SU-DHL-6 (cell line): ENCODE data around the gene CERKL.

Experiments used
- H2AFZ ChIP-seq: fragments of 200-600 bp; sonication (generic); 2 replicates; pipeline ENCODE4 v1.6.1; 2014; ENCODE audit warnings: low read depth, mild to moderate bottlenecking, moderate library complexity, mixed read lengths, antibody characterized with exemption, low read length; ENCODE audit not compliant: severe bottlenecking
- H3F3A ChIP-seq: fragments of 200-600 bp; shearing (Covaris generic); 2 replicates; pipeline ENCODE4 v1.6.0; 2016; ENCODE audit warnings: antibody characterized with exemption, mild to moderate bottlenecking; ENCODE audit not compliant: insufficient read depth
- H3K27ac ChIP-seq: fragments of 200-600 bp; sonication (generic); 2 replicates; pipeline ENCODE4 v1.5.1; 2016; ENCODE audit warnings: low read depth, mild to moderate bottlenecking, low read length, moderate library complexity, mixed read lengths
- H3K27me3 ChIP-seq: fragments of 200-600 bp; sonication (generic), shearing (Covaris generic); 2 replicates; pipeline ENCODE4 v1.6.0; 2014; ENCODE audit warnings: mild to moderate bottlenecking, low read length
- H3K36me3 ChIP-seq: fragments of 200-600 bp; sonication (generic); 2 replicates; pipeline ENCODE4 v1.6.1; 2014; ENCODE audit warnings: mild to moderate bottlenecking, low read length, mixed read lengths
- H3K4me2 ChIP-seq: fragments of 300-600, 200-600 bp; shearing (Covaris generic), sonication (generic); 2 replicates; pipeline ENCODE4 v1.6.0; 2014; ENCODE audit warnings: low read length, low read depth, mild to moderate bottlenecking; ENCODE audit not compliant: poor library complexity, severe bottlenecking
- H3K4me3 ChIP-seq: fragments of 200-600 bp; sonication (generic); 2 replicates; pipeline ENCODE4 v1.5.1; 2014; ENCODE audit warnings: antibody characterized with exemption, low read length, mild to moderate bottlenecking, mixed read lengths; ENCODE audit not compliant: insufficient read depth, poor library complexity, severe bottlenecking
- H3K79me2 ChIP-seq: fragments of 200-600 bp; sonication (generic); 2 replicates; pipeline ENCODE4 v1.6.1; 2014; ENCODE audit warnings: mild to moderate bottlenecking, low read length, moderate library complexity; ENCODE audit not compliant: insufficient read depth
- H3K9ac ChIP-seq: fragments of 200-600 bp; sonication (generic); 2 replicates; pipeline ENCODE4 v1.7.0; 2014; ENCODE audit warnings: mild to moderate bottlenecking, low read length
- H3K9me2 ChIP-seq: fragments of 200-600 bp; sonication (generic); replicated peaks from 2 replicates; pipeline ENCODE4 v1.6.1; 2014; ENCODE audit warnings: low read length; ENCODE audit not compliant: insufficient read depth
- H3K9me3 ChIP-seq: fragments of 200-600 bp; sonication (generic); 2 replicates; pipeline ENCODE4 v1.6.1; 2014; ENCODE audit warnings: low read length, mixed read lengths; ENCODE audit not compliant: insufficient read depth
- H4K20me1 ChIP-seq: fragments of 200-600 bp; sonication (generic); 2 replicates; pipeline ENCODE4 v1.6.1; 2014; ENCODE audit warnings: low read depth, mild to moderate bottlenecking, antibody characterized with exemption, low read length, moderate library complexity, mixed read lengths
- EZH2phosphoT487 ChIP-seq: fragments of 200-600 bp; sonication (generic), shearing (Covaris generic); conservative IDR thresholded peaks from 2 replicates; pipeline ENCODE4 v1.6.1; 2018; ENCODE audit warnings: mild to moderate bottlenecking, antibody characterized with exemption, low read length, moderate library complexity, mixed read lengths
- TF ChIP-seq, protein P1 (sequence below): fragments of 200-600 bp; sonication (generic); IDR thresholded peaks from one replicate; pipeline ENCODE4 v1.5.1; 2017; ENCODE audit warnings: antibody characterized with exemption, mild to moderate bottlenecking, low read length, moderate library complexity; ENCODE audit not compliant: insufficient read depth, poor library complexity, severe bottlenecking

Gene CERKL

DNA sequence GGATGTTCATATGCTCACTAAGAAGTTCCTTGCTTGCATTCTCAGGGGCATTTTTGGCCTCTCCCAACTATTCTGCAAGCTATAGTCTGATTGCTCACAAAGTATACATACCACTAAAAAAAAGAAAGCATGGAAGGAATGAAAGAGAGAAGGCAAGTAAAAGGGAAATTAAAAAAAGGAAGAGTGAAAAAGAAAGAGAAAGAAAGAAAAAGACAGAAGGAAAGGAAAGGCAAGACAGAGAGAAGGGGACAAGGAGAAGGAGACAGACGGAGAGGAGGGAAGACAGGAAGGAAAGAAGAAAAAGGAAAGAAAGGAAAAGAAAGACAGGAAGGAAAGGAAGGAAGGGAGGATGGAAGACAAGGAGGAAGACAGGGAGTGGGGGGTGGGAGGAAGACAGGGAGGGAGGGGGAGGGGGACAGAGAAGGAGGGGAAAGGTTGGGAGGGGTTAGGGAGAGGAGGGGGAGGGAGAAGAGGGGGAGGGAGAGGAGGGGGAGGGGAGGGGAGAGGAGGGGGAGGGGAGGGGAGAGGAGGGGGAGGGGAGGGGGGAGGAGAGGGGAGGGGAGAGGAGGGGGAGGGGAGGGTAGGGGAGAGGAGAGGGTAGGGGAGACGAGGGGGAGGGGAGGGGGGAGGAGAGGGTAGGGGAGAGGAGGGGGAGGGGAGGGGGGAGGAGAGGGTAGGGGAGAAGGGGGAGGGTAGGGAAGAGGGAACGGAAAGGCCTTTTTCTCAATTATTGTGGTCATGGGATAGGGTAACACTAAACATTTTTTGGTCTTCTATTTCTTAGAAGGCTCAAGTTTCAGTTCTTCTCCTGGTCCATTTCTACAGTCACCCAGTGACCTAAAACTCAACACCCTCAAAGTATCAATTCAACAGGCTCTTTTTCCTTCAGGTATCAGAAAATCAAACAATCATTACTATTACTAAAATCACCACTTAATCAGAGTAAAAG, 50.7 kb downstream of the CERKL start:
- Histone ChIP-seq H4K20me1 (no peaks in the 10 kb centered on the region), H2AFZ (no peak overlapping the region), H3F3A (no peaks in the 10 kb centered on the region), H3K9ac (no peak overlapping the region), H3K9me2 (no peaks in the 10 kb centered on the region), H3K9me3 (no peaks in the 10 kb centered on the region), H3K79me2 (no peaks in the 10 kb centered on the region), H3K4me3 (no peak overlapping the region), H3K27me3 (no peaks in the 10 kb centered on the region), H3K36me3 (no peaks in the 10 kb centered on the region), H3K4me2 (no peak overlapping the region), H3K27ac (no peak overlapping the region)
- TF ChIP-seq EZH2phosphoT487 = no peak
- TF ChIP-seq, protein P1, sequence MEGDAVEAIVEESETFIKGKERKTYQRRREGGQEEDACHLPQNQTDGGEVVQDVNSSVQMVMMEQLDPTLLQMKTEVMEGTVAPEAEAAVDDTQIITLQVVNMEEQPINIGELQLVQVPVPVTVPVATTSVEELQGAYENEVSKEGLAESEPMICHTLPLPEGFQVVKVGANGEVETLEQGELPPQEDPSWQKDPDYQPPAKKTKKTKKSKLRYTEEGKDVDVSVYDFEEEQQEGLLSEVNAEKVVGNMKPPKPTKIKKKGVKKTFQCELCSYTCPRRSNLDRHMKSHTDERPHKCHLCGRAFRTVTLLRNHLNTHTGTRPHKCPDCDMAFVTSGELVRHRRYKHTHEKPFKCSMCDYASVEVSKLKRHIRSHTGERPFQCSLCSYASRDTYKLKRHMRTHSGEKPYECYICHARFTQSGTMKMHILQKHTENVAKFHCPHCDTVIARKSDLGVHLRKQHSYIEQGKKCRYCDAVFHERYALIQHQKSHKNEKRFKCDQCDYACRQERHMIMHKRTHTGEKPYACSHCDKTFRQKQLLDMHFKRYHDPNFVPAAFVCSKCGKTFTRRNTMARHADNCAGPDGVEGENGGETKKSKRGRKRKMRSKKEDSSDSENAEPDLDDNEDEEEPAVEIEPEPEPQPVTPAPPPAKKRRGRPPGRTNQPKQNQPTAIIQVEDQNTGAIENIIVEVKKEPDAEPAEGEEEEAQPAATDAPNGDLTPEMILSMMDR = no peak

GRCh38 chr2:181602017-181602416, 54.9 kb downstream of the CERKL start:
- H3K9me2 ChIP-seq = no peaks in the 10 kb centered on the region
- no peaks in the 10 kb centered on the region for H3K36me3 ChIP-seq
- H3K9me3 ChIP-seq = no peaks in the 10 kb centered on the region
- no peaks in the 10 kb centered on the region for H3K79me2 ChIP-seq
- H3F3A ChIP-seq = no peaks in the 10 kb centered on the region
- H3K27ac ChIP-seq = no peak overlapping the region
- H2AFZ ChIP-seq = no peak overlapping the region
- H4K20me1 ChIP-seq = no peaks in the 10 kb centered on the region
- H3K9ac ChIP-seq = no peak overlapping the region
- no peak overlapping the region for H3K4me2 ChIP-seq
- TF ChIP-seq EZH2phosphoT487 = no peak
- TF ChIP-seq, protein P1 = no peak
- no peak overlapping the region for H3K4me3 ChIP-seq
- H3K27me3 ChIP-seq = no peaks in the 10 kb centered on the region

DNA sequence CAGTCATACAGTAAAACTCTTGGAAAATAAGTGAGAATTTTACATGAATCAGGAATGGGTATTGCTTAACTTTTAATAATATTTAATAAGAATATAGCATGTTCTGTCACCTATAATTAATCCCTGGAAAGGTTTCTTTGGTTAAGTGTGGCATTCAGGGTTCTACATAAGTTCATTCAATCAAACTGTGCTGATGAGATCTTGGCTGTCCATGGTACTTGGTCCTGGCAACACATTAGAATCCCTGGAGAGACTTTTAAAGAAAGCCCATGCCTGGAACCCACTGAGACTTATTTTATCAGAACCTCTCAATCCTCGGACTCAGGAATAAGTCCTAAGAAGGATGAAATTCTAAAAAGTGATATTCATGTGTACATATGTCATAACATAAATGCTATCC, 60.3 kb downstream of the CERKL start:
- Histone ChIP-seq H3K79me2 (no peaks in the 10 kb centered on the region), H3K9me2 (no peaks in the 10 kb centered on the region), H3K9me3 (no peaks in the 10 kb centered on the region), H3F3A (no peaks in the 10 kb centered on the region), H3K27me3 (no peaks in the 10 kb centered on the region), H3K27ac (no peak overlapping the region), H3K4me2 (no peak overlapping the region), H3K4me3 (no peak overlapping the region), H3K9ac (no peak overlapping the region), H2AFZ (no peak overlapping the region), H4K20me1 (no peaks in the 10 kb centered on the region), H3K36me3 (no peaks in the 10 kb centered on the region)
- TF ChIP-seq, protein P1 = no peak
